Body of pancreas (tissue), 4 donors: ENCODE data around the gene E2F7. TPM values are rescaled to one million over a fixed set of nuclear protein-coding genes. Genes with fewer than 3 reads are reported as not detected.

Source experiments
- ATAC-seq: fragments of 150-250 bp; one replicate; pipeline ENCODE4 v1.9.1; 2016
- DNase-seq, 4 donors: peaks; one replicate each; pipeline ENCODE4 v3.0.0-alpha.2; 2019
- H3K27ac ChIP-seq, 4 donors: fragments of 200-600 bp; sonication (generic); 1 replicate in 3 of 4; 2 replicates in 1 of 4; pipeline versions ENCODE4 v1.5.1 to v1.6.1; 2016 to 2019; ENCODE audit warnings: mild to moderate bottlenecking in 1 of 4, mixed read lengths in 1 of 4, moderate library complexity in 1 of 4
- H3K27me3 ChIP-seq, 2 donors: fragments of 200-600 bp; sonication (generic); one replicate each; pipeline ENCODE4 v1.6.0; 2016; ENCODE audit warnings: mild to moderate bottlenecking in 1 of 2
- H3K36me3 ChIP-seq, 2 donors: fragments of 200-600 bp; sonication (generic); replicated peaks in 1 of 2; 2 replicates each; pipeline ENCODE4 v1.5.1; 2016; ENCODE audit warnings: low read depth in 2 of 2; ENCODE audit not compliant: insufficient read depth in 1 of 2
- H3K4me1 ChIP-seq: fragments of 200-600 bp; sonication (generic); one replicate; pipeline ENCODE4 v1.6.0; 2016
- H3K4me3 ChIP-seq, 2 donors: fragments of 200-600 bp; sonication (generic); 1 replicate in 1 of 2; 2 replicates in 1 of 2; pipeline ENCODE4 v1.5.1; 2016 to 2019
- H3K9me3 ChIP-seq, 3 donors: fragments of 200-600 bp; sonication (generic); 1 replicate in 2 of 3; 2 replicates in 1 of 3; pipeline ENCODE4 v1.5.1; 2016
- POLR2A ChIP-seq, 3 donors: fragments of 450-650 bp; IDR thresholded peaks; one replicate each; pipeline ENCODE4 v1.6.1; 2016; ENCODE audit warnings: antibody characterized with exemption in 3 of 3, mild to moderate bottlenecking in 2 of 3
- WGBS, 2 donors: methylation state at CpG; one replicate each; pipeline ENCODE4 v1.1.5; 2017; 5-methylcytosine and 5-hydroxymethylcytosine counted together
- intact Hi-C: fragments of 100-400 bp; cut with DNase I; formaldehyde crosslinking; loops from one replicate; pipeline ENCODE4 v1.15.1; 2023
- total RNA-seq, 2 donors: library from RNA; depleted of rRNA; stranded (reverse); fragments of >200 nt; gene quantifications; one replicate each; pipeline ENCODE4 v1.1.0, GENCODE V29; 2016
- TF ChIP-seq, protein P1 (sequence below), 7 experiments: fragments of 450-650 bp in 4 of 7; fragments of 200-600 bp in 3 of 7; sonication (generic) in 3 of 7; IDR thresholded peaks; one replicate each; pipeline ENCODE4 v1.5.1; 2016 to 2019; ENCODE audit warnings: antibody characterized with exemption in 7 of 7

E2F7 gene
- total RNA-seq, 2 donors from 2014 or later, result not detected

DNA sequence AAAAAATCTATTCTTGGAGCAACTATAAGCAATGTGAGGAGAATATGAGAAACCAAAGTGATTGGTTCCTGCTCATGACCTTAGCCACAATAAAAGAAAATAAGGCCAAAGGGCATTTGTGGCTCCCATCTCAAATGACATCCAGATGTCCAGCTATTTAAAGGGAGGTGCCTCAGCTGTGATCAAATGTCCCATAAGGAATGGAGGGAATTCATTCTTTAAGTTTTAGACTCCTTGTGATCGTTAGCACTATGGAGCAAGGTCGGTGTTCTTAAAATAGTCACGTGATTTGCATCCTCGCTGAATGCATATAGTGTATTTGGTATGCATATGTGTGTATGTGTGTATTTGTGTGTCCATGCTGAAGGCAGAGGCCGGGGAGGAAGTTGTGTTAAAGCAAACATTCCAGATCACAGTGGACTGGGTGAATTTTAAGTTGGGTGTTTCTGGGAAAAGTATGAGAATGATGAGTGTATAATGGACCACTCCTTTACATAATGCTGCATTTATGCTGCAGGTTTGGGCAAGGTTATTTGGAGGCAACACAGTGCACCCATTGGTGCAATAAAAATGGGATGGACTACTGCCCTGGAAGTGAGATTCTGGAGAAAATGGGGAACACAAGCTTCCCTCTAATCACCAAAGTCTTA, 5.6 kb upstream of the E2F7 start:
- Histone ChIP-seq H3K36me3 (no peaks in the 10 kb centered on the region), H3K9me3 (no peaks in the 10 kb centered on the region), H3K27me3 (no peaks in the 10 kb centered on the region), H3K4me3 (no peak overlapping the region), H3K27ac (no peak overlapping the region), H3K4me1 (no peaks in the 10 kb centered on the region)
- intact Hi-C loops, result no loop called here
- WGBS, 2 donors, result 76 to 81% methylated on average over 5 of the region's 5 CpGs
- no peak for ATAC-seq
- no peak for TF ChIP-seq POLR2A (IDR thresholded peaks at IDR 0.05)
- TF ChIP-seq, protein P1, sequence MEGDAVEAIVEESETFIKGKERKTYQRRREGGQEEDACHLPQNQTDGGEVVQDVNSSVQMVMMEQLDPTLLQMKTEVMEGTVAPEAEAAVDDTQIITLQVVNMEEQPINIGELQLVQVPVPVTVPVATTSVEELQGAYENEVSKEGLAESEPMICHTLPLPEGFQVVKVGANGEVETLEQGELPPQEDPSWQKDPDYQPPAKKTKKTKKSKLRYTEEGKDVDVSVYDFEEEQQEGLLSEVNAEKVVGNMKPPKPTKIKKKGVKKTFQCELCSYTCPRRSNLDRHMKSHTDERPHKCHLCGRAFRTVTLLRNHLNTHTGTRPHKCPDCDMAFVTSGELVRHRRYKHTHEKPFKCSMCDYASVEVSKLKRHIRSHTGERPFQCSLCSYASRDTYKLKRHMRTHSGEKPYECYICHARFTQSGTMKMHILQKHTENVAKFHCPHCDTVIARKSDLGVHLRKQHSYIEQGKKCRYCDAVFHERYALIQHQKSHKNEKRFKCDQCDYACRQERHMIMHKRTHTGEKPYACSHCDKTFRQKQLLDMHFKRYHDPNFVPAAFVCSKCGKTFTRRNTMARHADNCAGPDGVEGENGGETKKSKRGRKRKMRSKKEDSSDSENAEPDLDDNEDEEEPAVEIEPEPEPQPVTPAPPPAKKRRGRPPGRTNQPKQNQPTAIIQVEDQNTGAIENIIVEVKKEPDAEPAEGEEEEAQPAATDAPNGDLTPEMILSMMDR (IDR thresholded peaks at IDR 0.05), result no peak
- no peak for DNase-seq

DNA sequence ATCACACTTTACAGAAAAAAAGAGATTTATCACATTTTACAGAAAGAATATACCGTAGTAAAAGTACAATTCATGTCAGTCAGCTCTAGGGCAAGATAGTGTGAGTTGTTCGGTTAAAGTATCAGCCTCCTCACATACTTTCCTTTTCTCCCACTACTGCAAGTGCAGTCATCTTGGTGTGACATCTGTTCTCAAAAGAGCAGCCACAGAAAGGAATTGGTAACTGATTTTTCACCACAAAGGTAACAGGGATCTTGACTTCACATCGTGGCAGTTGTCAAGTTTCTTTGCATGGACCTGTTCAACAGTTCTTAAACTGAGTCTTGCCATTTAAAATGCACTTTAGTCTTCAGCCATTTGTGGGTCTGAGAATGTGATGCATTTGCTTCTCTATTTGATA, 5.0 kb upstream of the E2F7 start:
- 63 to 69% methylated on average over 3 of the region's 3 CpGs for WGBS, 2 donors

DNA sequence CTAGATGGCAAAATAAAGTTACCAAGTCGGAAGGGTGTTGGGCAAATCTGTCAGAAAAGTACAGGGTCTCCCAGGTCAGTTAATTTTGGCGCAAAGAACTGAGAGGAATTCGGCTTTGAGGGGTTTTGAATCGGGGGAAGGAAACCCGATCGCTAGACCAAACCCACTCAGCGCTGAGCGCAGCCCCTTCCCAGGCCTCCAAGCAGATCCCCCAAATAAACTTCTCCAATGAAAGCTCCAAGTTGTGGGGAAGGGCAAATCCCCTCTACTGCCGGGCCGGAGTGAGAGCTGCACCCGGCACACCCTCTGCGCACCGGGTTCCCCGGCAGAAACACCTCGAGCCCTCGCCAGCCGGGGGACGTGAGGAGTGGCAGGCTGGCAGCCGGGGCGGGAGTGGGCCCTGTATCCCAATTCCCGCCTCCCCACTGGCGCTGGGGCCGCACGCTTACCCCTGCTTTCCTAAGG, 441 bp downstream of the E2F7 start:
- intact Hi-C loops, result no loop called here
- H3K27ac ChIP-seq, result peak overlapping the region in 1 of 4 donors; percentile 65

More for the DNA sequence above, 5.0 kb upstream of the E2F7 start:
- Histone ChIP-seq H3K36me3 (no peaks in the 10 kb centered on the region), H3K27me3 (no peaks in the 10 kb centered on the region), H3K27ac (no peak overlapping the region), H3K4me1 (no peaks in the 10 kb centered on the region), H3K9me3 (no peaks in the 10 kb centered on the region), H3K4me3 (no peak overlapping the region)
- DNase-seq, result no peak
- intact Hi-C loops, result no loop called here
- TF ChIP-seq POLR2A (IDR thresholded peaks at IDR 0.05), result no peak
- TF ChIP-seq, protein P1 (IDR thresholded peaks at IDR 0.05), result no peak
- ATAC-seq, result no peak

DNA sequence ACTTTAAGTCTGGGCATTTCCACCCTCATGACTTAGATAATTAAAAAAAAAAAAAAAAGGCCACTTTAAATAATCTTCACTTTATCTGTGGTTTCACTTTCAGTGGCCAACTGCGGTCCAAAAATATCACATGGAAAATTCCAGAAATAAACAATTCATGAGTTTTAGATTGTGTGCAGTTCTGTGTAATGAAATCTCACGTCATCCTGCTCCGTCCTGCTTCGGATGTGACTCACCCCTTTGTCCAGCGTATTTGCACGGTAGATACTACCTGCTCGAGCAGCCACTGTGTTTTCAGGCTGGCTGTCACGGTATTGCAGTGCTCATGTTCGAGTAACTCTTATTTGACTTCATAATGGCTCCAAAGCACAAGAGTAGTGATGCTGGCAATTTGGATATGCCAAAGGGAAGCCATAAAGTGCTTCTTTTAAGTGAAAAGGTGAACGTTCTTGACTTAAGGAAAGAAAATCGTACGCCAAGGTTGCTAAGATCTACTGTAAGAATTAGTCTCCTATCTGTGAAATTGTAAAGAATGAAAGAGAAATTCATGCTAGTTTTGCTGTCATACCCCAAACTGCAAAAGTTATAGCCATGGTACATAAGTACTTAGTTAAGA, 2.4 kb downstream of the E2F7 start:
- H3K36me3 ChIP-seq, result no peaks in the 10 kb centered on the region
- intact Hi-C loops, result no loop called here
- no peak overlapping the region for H3K4me3 ChIP-seq
- 80 to 82% methylated on average over 12 of the region's 12 CpGs for WGBS, 2 donors
- peaks cover 7% of the 10 kb centered on the region for H3K4me1 ChIP-seq
- TF ChIP-seq, protein P1 (IDR thresholded peaks at IDR 0.05), result no peak
- TF ChIP-seq POLR2A (IDR thresholded peaks at IDR 0.05), result no peak
- no peak overlapping the region for H3K27ac ChIP-seq
- no peak for DNase-seq
- no peak for ATAC-seq
- no peaks in the 10 kb centered on the region for H3K27me3 ChIP-seq
- no peaks in the 10 kb centered on the region for H3K9me3 ChIP-seq

More for the DNA sequence above, 441 bp downstream of the E2F7 start:
- peak; percentile 16 for ATAC-seq
- TF ChIP-seq, protein P1 (IDR thresholded peaks at IDR 0.05), result no peak
- TF ChIP-seq POLR2A (IDR thresholded peaks at IDR 0.05), result no peak
- WGBS, 2 donors, result 2 to 3% methylated on average over 8 to 24 of the region's 24 CpGs
- H3K4me1 ChIP-seq, result peaks cover 7% of the 10 kb centered on the region
- H3K27me3 ChIP-seq, result no peaks in the 10 kb centered on the region
- H3K4me3 ChIP-seq, result peak overlapping the region; percentile 19 to 45
- no peaks in the 10 kb centered on the region for H3K9me3 ChIP-seq
- no peak for DNase-seq
- no peaks in the 10 kb centered on the region for H3K36me3 ChIP-seq
